SK-N-SH (cell line): ENCODE measurements around the gene PA2G4. TPM values are rescaled to one million over a fixed set of nuclear protein-coding genes. Genes with fewer than 3 reads are reported as not detected.

ENCODE experiments used
- CTCF ChIA-PET: fragments of 300-600, 350-600 bp; formaldehyde crosslinking; extraction: SDS; loops from one replicate; lab custom pipeline; 2021; lab: Yijun Ruan, JAX
- POLR2A ChIA-PET: fragments of 350-600 bp; sonication (Branson Sonifier 250); formaldehyde crosslinking; extraction: SDS; loops from one replicate; lab custom pipeline; 2020; ENCODE audit warnings: antibody characterized with exemption, inconsistent platforms; lab: Yijun Ruan, JAX
- DNase-seq: peaks from one replicate; pipeline ENCODE4 v3.0.0; 2012
- H2AFZ ChIP-seq: fragments of 200-600 bp; sonication (generic); 2 replicates; pipeline ENCODE4 v1.8.1; 2016; ENCODE audit warnings: antibody characterized with exemption, mild to moderate bottlenecking, low read depth
- H3F3A ChIP-seq: fragments of 200-600 bp; sonication (generic); replicated peaks from 2 replicates; pipeline ENCODE3; 2016; ENCODE audit warnings: antibody characterized with exemption, mild to moderate bottlenecking; ENCODE audit not compliant: insufficient read depth
- H3K27ac ChIP-seq, 2 experiments: fragments of 200-500 bp in 1 of 2; fragments of 200-600 bp in 1 of 2; sonication (Bioruptor generic) in 1 of 2; sonication (generic), shearing (Covaris generic) in 1 of 2; 2 replicates each; pipeline versions ENCODE4 v1.5.1 to v1.6.1; 2014 to 2016; ENCODE audit warnings: low read depth in 2 of 2, inconsistent platforms in 1 of 2, low read length in 1 of 2, mild to moderate bottlenecking in 1 of 2, mixed read lengths in 1 of 2
- H3K27me3 ChIP-seq: fragments of 200-600 bp; sonication (generic), shearing (Covaris generic); 2 replicates; pipeline ENCODE4 v1.6.1; 2016; ENCODE audit warnings: mixed run types; ENCODE audit not compliant: insufficient read depth
- H3K36me3 ChIP-seq, 2 experiments: fragments of 200-500 bp in 1 of 2; fragments of 200-600 bp in 1 of 2; sonication (Bioruptor generic) in 1 of 2; sonication (generic) in 1 of 2; replicated peaks in 1 of 2; 2 replicates each; pipeline versions ENCODE3 to v1.5.1; 2014 to 2016; ENCODE audit warnings: low read length in 1 of 2, mild to moderate bottlenecking in 1 of 2; ENCODE audit not compliant: insufficient read depth in 2 of 2, control insufficient read depth in 1 of 2
- H3K4me1 ChIP-seq, 2 experiments: fragments of 200-500 bp in 1 of 2; fragments of 200-600 bp in 1 of 2; sonication (Bioruptor generic) in 1 of 2; sonication (generic), shearing (Covaris generic) in 1 of 2; 2 replicates each; pipeline versions ENCODE4 v1.5.1 to v1.6.1; 2014 to 2016; ENCODE audit warnings: low read depth in 1 of 2, low read length in 1 of 2, mixed run types in 1 of 2; ENCODE audit not compliant: insufficient read depth in 2 of 2, control insufficient read depth in 1 of 2
- H3K4me2 ChIP-seq: fragments of 200-600 bp; sonication (generic), shearing (Covaris generic); 2 replicates; pipeline ENCODE4 v1.6.1; 2017; ENCODE audit warnings: mixed run types
- H3K4me3 ChIP-seq, 2 experiments: fragments of 200-500 bp in 1 of 2; fragments of 200-600 bp in 1 of 2; sonication (Bioruptor generic) in 1 of 2; sonication (generic), shearing (Covaris generic) in 1 of 2; 2 replicates each; pipeline versions ENCODE4 v1.5.1 to v1.8.1; 2014 to 2016; ENCODE audit warnings: low read depth in 2 of 2, inconsistent platforms in 1 of 2, low read length in 1 of 2, mild to moderate bottlenecking in 1 of 2, mixed read lengths in 1 of 2, moderate library complexity in 1 of 2
- H3K79me2 ChIP-seq: fragments of 200-600 bp; sonication (generic); 2 replicates; pipeline ENCODE4 v1.8.1; 2017; ENCODE audit warnings: mild to moderate bottlenecking; ENCODE audit not compliant: insufficient read depth
- H3K9ac ChIP-seq: fragments of 200-600 bp; sonication (generic); 2 replicates; pipeline ENCODE4 v1.6.1; 2017; ENCODE audit warnings: mixed run types
- H3K9me2 ChIP-seq: fragments of 200-600 bp; sonication (generic); 2 replicates; pipeline ENCODE4 v1.6.1; 2017; ENCODE audit warnings: mixed run types
- H3K9me3 ChIP-seq: fragments of 200-600 bp; sonication (generic); 2 replicates; pipeline ENCODE4 v1.6.1; 2017; ENCODE audit warnings: mixed run types, mild to moderate bottlenecking, moderate library complexity
- H4K20me1 ChIP-seq: fragments of 200-600 bp; sonication (generic); 2 replicates; pipeline ENCODE4 v1.6.1; 2017; ENCODE audit warnings: mild to moderate bottlenecking, mixed run types; ENCODE audit not compliant: insufficient read depth
- EP300 ChIP-seq, 2 experiments: IDR thresholded peaks; 2 replicates each; pipeline versions ENCODE4 v1.4.0 to v1.6.1; 2012; ENCODE audit warnings: borderline replicate concordance in 1 of 2, low read depth in 1 of 2, low read length in 1 of 2
- EZH2phosphoT487 ChIP-seq: fragments of 200-600 bp; sonication (generic); IDR thresholded peaks from 2 replicates; pipeline ENCODE4 v1.6.1; 2017; ENCODE audit warnings: low read depth, mixed run types, mild to moderate bottlenecking, antibody characterized with exemption, moderate library complexity, borderline replicate concordance
- FOXM1 ChIP-seq: IDR thresholded peaks from 2 replicates; pipeline ENCODE4 v1.4.0; 2012; ENCODE audit warnings: low read depth, mild to moderate bottlenecking
- GATA2 ChIP-seq: sonication (generic); formaldehyde crosslinking; IDR thresholded peaks from 2 replicates; pipeline ENCODE4 v1.5.0; 2020; ENCODE audit warnings: mild to moderate bottlenecking, missing genetic modification reagents
- JUND ChIP-seq: IDR thresholded peaks from 2 replicates; pipeline ENCODE4 v1.4.0; 2012
- MAX ChIP-seq: IDR thresholded peaks from 2 replicates; pipeline ENCODE4 v1.4.0; 2012; ENCODE audit warnings: low read depth
- MEF2A ChIP-seq: IDR thresholded peaks from 2 replicates; pipeline ENCODE4 v1.4.0; 2012; ENCODE audit warnings: low read depth, borderline replicate concordance
- NFIC ChIP-seq: IDR thresholded peaks from 2 replicates; pipeline ENCODE4 v1.4.0; 2012; ENCODE audit warnings: borderline replicate concordance
- NRF1 ChIP-seq: IDR thresholded peaks from 2 replicates; pipeline ENCODE4 v1.6.1; 2012; ENCODE audit warnings: low read depth, mild to moderate bottlenecking, low read length
- RCOR1 ChIP-seq: fragments of 150-350 bp; IDR thresholded peaks from 2 replicates; pipeline ENCODE4 v1.6.1; 2017; ENCODE audit warnings: antibody characterized with exemption, low read length
- REST ChIP-seq: IDR thresholded peaks from 2 replicates; pipeline ENCODE4 v1.6.1; 2012; ENCODE audit warnings: mild to moderate bottlenecking, low read depth, low read length, moderate library complexity
- RXRA ChIP-seq: IDR thresholded peaks from 2 replicates; pipeline ENCODE4 v1.4.0; 2012; ENCODE audit warnings: low read depth, mild to moderate bottlenecking, borderline replicate concordance
- SIN3A ChIP-seq: IDR thresholded peaks from 2 replicates; pipeline ENCODE4 v1.6.1; 2012; ENCODE audit warnings: low read depth, mild to moderate bottlenecking, low read length, moderate library complexity, borderline replicate concordance
- TAF1 ChIP-seq: IDR thresholded peaks from 2 replicates; pipeline ENCODE4 v1.6.1; 2012; ENCODE audit warnings: low read depth, mild to moderate bottlenecking, low read length, moderate library complexity, borderline replicate concordance
- TCF12 ChIP-seq: IDR thresholded peaks from 2 replicates; pipeline ENCODE4 v1.4.0; 2012
- USF1 ChIP-seq: IDR thresholded peaks from 2 replicates; pipeline ENCODE4 v1.4.0; 2012; ENCODE audit warnings: low read depth, borderline replicate concordance
- WGBS: methylation state at CpG from one replicate; pipeline ENCODE4 v1.1.6; 2017; ENCODE audit warnings: low lambda C conversion rate; 5-methylcytosine and 5-hydroxymethylcytosine counted together
- polyA plus RNA-seq, 3 experiments: library from polyadenylated mRNA; depleted of rRNA; stranded (reverse); fragments of >200 nt; gene quantifications; 2 replicates each; pipeline ENCODE4 v1.2.3, GENCODE V29; 2012

Gene PA2G4
- polyA plus RNA-seq, 1 of the 3 experiments (the other 2 are of a cell fraction) = 207 TPM

GRCh38 chr12:56081393-56082347 lies 22.7 kb upstream of the PA2G4 start:
- Histone ChIP-seq H3K9ac (no peak overlapping the region), H3K27me3 (no peaks in the 10 kb centered on the region), H2AFZ (no peak overlapping the region), H3K9me2 (no peaks in the 10 kb centered on the region), H3K36me3 (no peaks in the 10 kb centered on the region), H3K4me2 (no peak overlapping the region), H3K4me1 (peaks cover 0 to 6% of the 10 kb centered on the region in 2 experiments; a peak in 1 of 4 replicates), H3F3A (peaks cover 12% of the 10 kb centered on the region), H3K4me3 (no peak overlapping the region), H3K9me3 (no peaks in the 10 kb centered on the region), H3K79me2 (no peaks in the 10 kb centered on the region), H3K27ac (no peak overlapping the region), H4K20me1 (no peaks in the 10 kb centered on the region)
- ChIA-PET POLR2A (interaction anchor here (1.0 to 3.2 kb wide), 2 partner anchors 23 kb away, joined by 3 to 15 read pairs; partner anchors contain the start of gene PA2G4), CTCF (interaction anchor here (0.6 to 3.4 kb wide), 8 partner anchors 8 to 142 kb away, joined by 3 to 13 read pairs (median 4); partner anchors contain the start of genes PA2G4 and ZC3H10)
- WGBS = 83% methylated on average over 6 of the region's 6 CpGs
- no peak for DNase-seq
- TF ChIP-seq MEF2A (no peak), MAX (no peak), TAF1 (no peak), GATA2 (CRISPR knock-in tag) (no peak), TCF12 (no peak), NRF1 (no peak), EZH2phosphoT487 (no peak), JUND (no peak), REST (no peak), FOXM1 (no peak), NFIC (no peak), SIN3A (no peak), EP300 (IDR thresholded peaks at IDR 0.05; ENCODE audit: borderline replicate concordance in 1 of 2, low read depth in 1 of 2, low read length in 1 of 2) (no peak), USF1 (no peak), RCOR1 (no peak), RXRA (no peak)
